Colonic mucosa (tissue), 4 donors: ENCODE data around the gene DESI2. TPM values are rescaled to one million over a fixed set of nuclear protein-coding genes. Genes with fewer than 3 reads are reported as not detected.

Source experiments
- DNase-seq: peaks from one replicate; pipeline ENCODE4 v3.0.0-alpha.2; 2020
- H3K27ac ChIP-seq: fragments of 200-600 bp; one replicate; pipeline ENCODE4 v1.8.0; 2021
- H3K27me3 ChIP-seq: fragments of 200-600 bp; one replicate; pipeline ENCODE4 v1.8.0; 2021
- H3K36me3 ChIP-seq: fragments of 200-600 bp; one replicate; pipeline ENCODE4 v1.8.0; 2021
- H3K4me1 ChIP-seq: fragments of 200-600 bp; one replicate; pipeline ENCODE4 v1.8.0; 2021; ENCODE audit warnings: mild to moderate bottlenecking
- H3K4me3 ChIP-seq: fragments of 200-600 bp; one replicate; pipeline ENCODE4 v1.8.0; 2021
- H3K9ac ChIP-seq, 2 donors: one replicate each; pipeline ENCODE4 v1.7.0; 2013; ENCODE audit warnings: control low read depth in 2 of 2, low read depth in 2 of 2, low read length in 2 of 2
- H3K9me3 ChIP-seq: fragments of 200-600 bp; one replicate; pipeline ENCODE4 v1.8.0; 2021
- intact Hi-C: fragments of 100-400 bp; cut with DNase I; formaldehyde crosslinking; loops from one replicate; pipeline ENCODE4 v1.14.1; 2022
- total RNA-seq, 2 donors: library from RNA; stranded (reverse); fragmentation: NEBNext Ultra II Directional in 1 of 2; extraction: Animal tissue kit (Norgen Biotek cat#: 25700) in 1 of 2; gene quantifications; one replicate each; pipeline ENCODE4 v1.2.1, GENCODE V29; 2021
- TF ChIP-seq, protein P1 (sequence below): fragments of 200-600 bp; IDR thresholded peaks from one replicate; pipeline ENCODE4 v1.8.0; 2022; ENCODE audit warnings: antibody characterized with exemption, mild to moderate bottlenecking
- donor health status: healthy.
- donor health status: DM: no; HTN: no; CAD: no.
- donor health status: DM: no; HTN: no; CAD: no.

The DESI2 gene
- total RNA-seq, 2 donors from 2014 or later = 34.5 to 57.4 TPM

GRCh38 chr1:244615301-244615700, 37.6 kb upstream of the DESI2 start:
- Histone ChIP-seq H3K27me3 (no peaks in the 10 kb centered on the region), H3K36me3 (no peaks in the 10 kb centered on the region), H3K4me3 (no peak overlapping the region), H3K9me3 (no peaks in the 10 kb centered on the region), H3K4me1 (no peaks in the 10 kb centered on the region), H3K9ac (no peak overlapping the region), H3K27ac (no peak overlapping the region)
- TF ChIP-seq, protein P1, sequence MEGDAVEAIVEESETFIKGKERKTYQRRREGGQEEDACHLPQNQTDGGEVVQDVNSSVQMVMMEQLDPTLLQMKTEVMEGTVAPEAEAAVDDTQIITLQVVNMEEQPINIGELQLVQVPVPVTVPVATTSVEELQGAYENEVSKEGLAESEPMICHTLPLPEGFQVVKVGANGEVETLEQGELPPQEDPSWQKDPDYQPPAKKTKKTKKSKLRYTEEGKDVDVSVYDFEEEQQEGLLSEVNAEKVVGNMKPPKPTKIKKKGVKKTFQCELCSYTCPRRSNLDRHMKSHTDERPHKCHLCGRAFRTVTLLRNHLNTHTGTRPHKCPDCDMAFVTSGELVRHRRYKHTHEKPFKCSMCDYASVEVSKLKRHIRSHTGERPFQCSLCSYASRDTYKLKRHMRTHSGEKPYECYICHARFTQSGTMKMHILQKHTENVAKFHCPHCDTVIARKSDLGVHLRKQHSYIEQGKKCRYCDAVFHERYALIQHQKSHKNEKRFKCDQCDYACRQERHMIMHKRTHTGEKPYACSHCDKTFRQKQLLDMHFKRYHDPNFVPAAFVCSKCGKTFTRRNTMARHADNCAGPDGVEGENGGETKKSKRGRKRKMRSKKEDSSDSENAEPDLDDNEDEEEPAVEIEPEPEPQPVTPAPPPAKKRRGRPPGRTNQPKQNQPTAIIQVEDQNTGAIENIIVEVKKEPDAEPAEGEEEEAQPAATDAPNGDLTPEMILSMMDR = no peak
- no peak for DNase-seq
- intact Hi-C loops = no loop called here

DNA sequence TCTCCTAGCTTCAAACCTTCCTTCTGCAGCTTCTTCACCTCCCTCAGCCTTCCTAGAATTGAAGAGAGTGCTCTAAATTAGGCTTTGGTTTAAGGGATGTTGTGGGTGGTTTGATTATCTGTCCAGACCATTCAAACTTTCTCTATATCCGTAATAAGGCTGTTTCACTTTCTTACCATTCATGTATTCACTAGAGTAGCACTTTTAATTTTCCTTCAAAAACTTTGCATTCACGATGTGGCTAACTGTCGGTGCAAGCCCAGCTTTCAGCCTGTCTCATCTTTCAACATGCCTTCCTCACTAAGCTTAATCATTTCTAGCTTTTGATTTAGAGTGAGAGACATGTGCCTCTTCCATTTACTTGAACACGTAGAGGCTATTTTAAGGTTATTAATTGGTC, 26.2 kb upstream of the DESI2 start:
- H3K36me3 ChIP-seq = no peaks in the 10 kb centered on the region

GRCh38 chr1:244628789-244629188, 24.1 kb upstream of the DESI2 start:
- H3K9ac ChIP-seq = no peak overlapping the region
- intact Hi-C loops = no loop called here
- TF ChIP-seq, protein P1 = no peak

More for the DNA sequence above, 26.2 kb upstream of the DESI2 start:
- TF ChIP-seq, protein P1 = no peak
- H3K9me3 ChIP-seq = no peaks in the 10 kb centered on the region
- intact Hi-C loops = no loop called here
- H3K4me1 ChIP-seq = no peaks in the 10 kb centered on the region
- H3K27ac ChIP-seq = no peak overlapping the region
- no peak overlapping the region for H3K4me3 ChIP-seq
- no peak for DNase-seq
- no peak overlapping the region for H3K9ac ChIP-seq
- H3K27me3 ChIP-seq = no peaks in the 10 kb centered on the region

DNA sequence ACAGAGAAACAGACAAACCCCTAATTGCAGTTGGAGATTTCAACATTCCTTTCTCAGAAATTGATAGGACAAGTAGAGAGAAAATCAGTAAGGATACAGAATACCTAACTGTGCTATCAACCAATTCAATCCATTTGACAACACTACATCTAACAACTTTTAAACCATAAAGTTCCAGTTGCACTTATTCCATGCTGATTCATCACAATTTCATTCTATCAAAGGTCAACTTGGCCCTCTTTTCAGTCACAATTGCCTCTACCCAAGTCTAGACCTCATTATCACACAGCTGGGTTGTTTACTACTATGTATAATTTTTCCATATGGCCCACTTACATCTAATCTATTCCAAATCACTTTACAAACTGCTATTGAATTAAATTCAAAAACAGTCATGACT, 19.8 kb upstream of the DESI2 start:
- no peak overlapping the region for H3K9ac ChIP-seq
- TF ChIP-seq, protein P1 = no peak

More at GRCh38 chr1:244628789-244629188, 24.1 kb upstream of the DESI2 start:
- Histone ChIP-seq H3K4me3 (no peak overlapping the region), H3K9me3 (no peaks in the 10 kb centered on the region), H3K4me1 (no peaks in the 10 kb centered on the region), H3K36me3 (no peaks in the 10 kb centered on the region), H3K27me3 (no peaks in the 10 kb centered on the region), H3K27ac (no peak overlapping the region)
- no peak for DNase-seq

DNA sequence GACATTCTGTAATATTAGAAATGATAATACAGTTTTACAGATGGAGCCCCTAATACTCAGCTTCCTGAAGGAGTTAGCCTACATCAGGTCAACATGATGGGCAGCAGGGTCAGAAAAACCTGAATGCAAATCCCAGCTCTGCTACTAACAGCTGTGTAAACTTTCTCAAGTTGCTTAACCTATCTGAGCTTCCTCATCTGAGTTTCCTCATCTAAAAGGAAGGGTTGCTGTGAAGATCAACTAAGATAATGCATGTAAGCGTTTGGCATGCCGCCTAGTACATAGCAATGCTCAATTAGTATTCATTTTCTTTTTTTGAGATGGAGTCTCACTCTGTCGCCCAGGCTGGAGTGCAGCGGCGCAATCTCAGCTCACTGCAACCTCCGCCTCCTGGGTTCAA, 18.4 kb upstream of the DESI2 start:
- no peak overlapping the region for H3K9ac ChIP-seq
- no peaks in the 10 kb centered on the region for H3K9me3 ChIP-seq
- H3K27me3 ChIP-seq = no peaks in the 10 kb centered on the region
- H3K4me3 ChIP-seq = no peak overlapping the region
- TF ChIP-seq, protein P1 = no peak
- no peaks in the 10 kb centered on the region for H3K36me3 ChIP-seq
- DNase-seq = no peak
- no peak overlapping the region for H3K27ac ChIP-seq
- H3K4me1 ChIP-seq = no peaks in the 10 kb centered on the region
- intact Hi-C loops = no loop called here

More for the DNA sequence above, 19.8 kb upstream of the DESI2 start:
- DNase-seq = no peak
- Histone ChIP-seq H3K36me3 (no peaks in the 10 kb centered on the region), H3K27me3 (no peaks in the 10 kb centered on the region), H3K27ac (no peak overlapping the region), H3K4me3 (no peak overlapping the region), H3K9me3 (no peaks in the 10 kb centered on the region), H3K4me1 (no peaks in the 10 kb centered on the region)
- intact Hi-C loops = no loop called here
